Large intestine (tissue), 3 donors: ENCODE data around the gene SLC24A5. TPM values are rescaled to one million over a fixed set of nuclear protein-coding genes. Genes with fewer than 3 reads are reported as not detected.
A peak's percentile ranks its signal among the peaks of the same experiment; 100 is the strongest.

ENCODE experiments used
- DNase-seq, 2 donors: peaks; one replicate each; pipeline versions ENCODE4 v3.0.0 to v3.0.0-alpha.2; 2013
- H3K27ac ChIP-seq: one replicate; pipeline ENCODE4 v1.5.1; 2013; ENCODE audit warnings: low read length
- H3K27me3 ChIP-seq: 2 replicates; pipeline ENCODE4 v1.6.1; 2013; ENCODE audit warnings: low read length; ENCODE audit not compliant: control insufficient read depth, insufficient read depth
- H3K36me3 ChIP-seq: 2 replicates; pipeline ENCODE4 v1.6.1; 2013; ENCODE audit warnings: low read length; ENCODE audit not compliant: control insufficient read depth, insufficient read depth
- H3K4me1 ChIP-seq: one replicate; pipeline ENCODE4 v1.6.1; 2013; ENCODE audit warnings: low read length; ENCODE audit not compliant: control insufficient read depth, insufficient read depth
- H3K4me3 ChIP-seq: one replicate; pipeline ENCODE4 v1.5.1; 2013; ENCODE audit warnings: low read length
- H3K9me3 ChIP-seq: one replicate; pipeline ENCODE4 v1.6.1; 2013; ENCODE audit warnings: mild to moderate bottlenecking, low read depth, low read length, moderate library complexity; ENCODE audit not compliant: control insufficient read depth
- WGBS: methylation state at CpG from one replicate; pipeline ENCODE4 v1.1.5; 2013; ENCODE audit warnings: low lambda C conversion rate; ENCODE audit not compliant: insufficient coverage; 5-methylcytosine and 5-hydroxymethylcytosine counted together
- polyA plus RNA-seq: library from polyadenylated mRNA; unstranded; fragments of 120-200 nt; gene quantifications from one replicate; pipeline ENCODE4 v1.2.1, GENCODE V29; 2013

Gene SLC24A5
- polyA plus RNA-seq, 1 donor = not detected

DNA sequence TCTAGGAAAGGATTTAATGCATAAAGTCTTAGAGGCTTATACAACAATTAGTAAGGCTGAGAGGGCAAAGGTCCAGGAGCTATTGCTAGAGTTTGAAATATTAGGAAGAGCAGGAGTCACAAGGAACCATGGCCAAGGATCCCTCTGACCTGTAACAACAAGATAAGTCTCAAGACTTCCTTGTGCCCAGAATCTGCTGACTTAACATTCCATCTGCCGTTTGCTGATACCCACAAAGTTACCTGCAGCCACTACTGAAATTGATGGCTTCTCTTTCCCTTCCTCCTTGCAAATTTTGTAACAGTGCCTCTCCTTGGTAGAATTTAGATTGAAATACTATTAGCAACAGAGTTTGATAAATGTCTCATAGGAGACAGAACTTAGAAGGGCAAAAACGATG is 62.0 kb downstream of the SLC24A5 start:
- H3K36me3 ChIP-seq = no peaks in the 10 kb centered on the region
- no peaks in the 10 kb centered on the region for H3K9me3 ChIP-seq
- peaks cover 8% of the 10 kb centered on the region for H3K27me3 ChIP-seq
- H3K4me1 ChIP-seq = no peaks in the 10 kb centered on the region
- 80% methylated on average over 1 of the region's 2 CpGs for WGBS
- DNase-seq = peak; percentile 12 to 35
- H3K27ac ChIP-seq = no peak overlapping the region
- H3K4me3 ChIP-seq = no peak overlapping the region

DNA sequence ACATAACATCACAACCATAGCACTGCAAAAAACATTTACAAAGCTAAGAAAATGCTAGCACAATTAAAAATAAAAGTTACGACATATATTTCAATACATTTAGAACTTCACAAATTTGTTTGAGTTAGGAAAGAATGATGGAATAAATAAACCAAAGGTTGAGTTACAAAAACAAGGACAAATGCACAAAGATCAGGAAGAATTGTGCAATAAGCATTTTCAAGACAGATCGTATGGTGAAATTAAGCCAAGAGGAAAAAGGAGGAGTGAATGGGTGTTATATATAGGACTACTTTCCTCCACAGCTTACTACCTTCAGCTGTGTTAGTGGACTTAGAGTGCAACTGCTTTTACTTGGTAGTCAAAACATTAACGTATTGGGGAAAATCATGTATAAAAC is 64.7 kb downstream of the SLC24A5 start:
- no peaks in the 10 kb centered on the region for H3K9me3 ChIP-seq
- 92% methylated on average over 3 of the region's 3 CpGs for WGBS
- no peak overlapping the region for H3K4me3 ChIP-seq
- H3K36me3 ChIP-seq = no peaks in the 10 kb centered on the region
- H3K27me3 ChIP-seq = peaks cover 3% of the 10 kb centered on the region
- no peak overlapping the region for H3K27ac ChIP-seq
- no peak for DNase-seq
- no peaks in the 10 kb centered on the region for H3K4me1 ChIP-seq

DNA sequence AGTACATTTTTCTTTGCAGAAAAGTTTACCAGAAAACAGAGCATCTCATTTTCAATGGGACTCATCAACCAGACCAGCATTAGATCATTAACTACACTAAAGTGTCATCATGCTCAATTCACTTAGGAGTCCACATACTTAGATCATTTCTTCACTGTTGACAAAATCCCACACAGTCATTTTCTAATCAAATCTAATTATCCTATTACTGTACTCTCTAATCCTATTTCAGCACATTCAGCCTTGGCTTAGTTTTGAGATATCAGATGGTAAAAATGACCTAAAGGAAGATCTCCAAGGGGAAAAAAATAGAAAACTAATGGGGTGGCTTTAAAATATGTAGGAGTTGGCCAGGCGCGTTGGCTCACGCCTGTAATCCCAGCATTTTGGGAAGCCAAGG is 65.5 kb downstream of the SLC24A5 start:
- Histone ChIP-seq H3K4me1 (no peaks in the 10 kb centered on the region), H3K27ac (no peak overlapping the region), H3K27me3 (peaks cover under 1% of the 10 kb centered on the region), H3K36me3 (no peaks in the 10 kb centered on the region), H3K9me3 (no peaks in the 10 kb centered on the region), H3K4me3 (no peak overlapping the region)
- no peak for DNase-seq
- 100% methylated on average over 3 of the region's 3 CpGs for WGBS

DNA sequence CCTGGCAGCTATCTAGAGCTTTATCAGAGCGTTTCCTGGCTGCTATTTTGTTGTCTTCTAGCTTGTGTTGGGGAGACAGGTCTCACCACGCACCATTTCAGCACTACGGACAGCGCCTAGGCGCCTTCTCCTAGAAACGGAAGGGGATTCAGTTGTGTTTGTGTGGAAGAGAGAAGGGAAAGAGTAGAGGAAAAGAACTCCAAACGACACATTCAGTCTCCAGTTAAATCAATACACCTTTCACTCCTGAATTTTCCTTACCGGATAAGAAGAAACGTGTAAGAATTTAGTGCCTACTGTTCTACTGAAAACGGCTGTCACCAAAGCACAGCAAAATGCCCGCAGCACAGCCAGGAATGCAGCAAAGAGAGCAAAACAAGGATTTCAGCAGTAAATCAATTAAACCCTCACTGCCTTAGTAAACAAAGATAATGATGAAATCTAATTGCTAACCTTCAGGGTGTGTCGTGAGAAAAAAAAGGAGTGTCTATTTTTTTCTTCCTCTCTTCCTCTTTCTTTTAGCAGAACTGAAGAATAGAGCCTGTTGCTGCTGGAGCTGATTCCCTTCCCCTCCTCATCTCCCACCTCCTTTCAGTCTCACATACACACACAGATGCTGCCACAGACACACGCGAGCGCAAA is 70.3 kb downstream of the SLC24A5 start:
- peak overlapping the region; percentile 20 for H3K27ac ChIP-seq
- peak overlapping the region; percentile 24 for H3K4me3 ChIP-seq
- WGBS = no CpG with 5 or more reads among the region's 15 CpGs
- peak; percentile 56 to 65 for DNase-seq
- H3K27me3 ChIP-seq = peaks cover 12% of the 10 kb centered on the region
- no peaks in the 10 kb centered on the region for H3K9me3 ChIP-seq
- H3K4me1 ChIP-seq = no peaks in the 10 kb centered on the region
- H3K36me3 ChIP-seq = no peaks in the 10 kb centered on the region

DNA sequence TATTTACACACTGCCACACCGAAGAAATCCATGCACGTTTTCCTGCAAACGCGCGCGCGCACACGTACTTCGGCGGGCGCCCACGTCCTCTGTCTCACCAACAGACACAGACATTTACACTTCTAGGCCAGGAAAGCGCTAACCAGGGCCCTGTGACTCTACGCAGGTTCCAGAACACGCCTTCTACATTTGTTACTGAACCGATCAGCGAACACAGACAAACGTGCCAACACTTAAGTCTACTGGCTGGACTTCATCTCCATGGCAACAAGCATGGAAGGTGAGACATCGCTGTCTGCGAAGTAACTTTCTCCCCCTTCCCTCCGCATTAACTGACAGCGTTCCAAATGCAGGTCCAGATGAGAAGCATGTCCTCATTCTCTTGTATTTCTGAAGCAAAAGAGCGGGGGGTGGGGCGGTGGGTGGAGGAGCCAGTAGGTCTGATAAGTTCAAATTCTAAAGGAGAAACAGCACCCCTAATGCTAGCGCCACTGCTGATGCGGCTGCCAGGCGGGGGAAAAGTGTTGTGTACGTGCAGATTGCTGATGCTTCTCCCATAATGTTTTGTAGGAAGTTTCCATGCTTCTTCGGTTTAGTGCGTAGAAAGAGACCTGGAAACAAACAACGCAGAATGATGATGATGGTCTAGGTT is 70.9 kb downstream of the SLC24A5 start, which contains the start of gene CTXN2:
Gene CTXN2, plus strand, starts transcription at position 92 of the 652 bp plus-strand sequence. CDS start 9,636 bp downstream, outside the sequence.
- no peaks in the 10 kb centered on the region for H3K4me1 ChIP-seq
- no CpG with 5 or more reads among the region's 31 CpGs for WGBS
- peak within 1 kb of the TSS; percentile 24 for H3K4me3 ChIP-seq
- H3K27me3 ChIP-seq = peaks cover 12% of the 10 kb centered on the region
- peak; percentile 1 to 18 for DNase-seq
- H3K9me3 ChIP-seq = no peaks in the 10 kb centered on the region
- no peaks in the 10 kb centered on the region for H3K36me3 ChIP-seq
- H3K27ac ChIP-seq = peak within 1 kb of the TSS; percentile 20

Other genes with a start within 250 kb of the SLC24A5 start
- 28.8 TPM for gene MYEF2, start 57.3 kb downstream of the SLC24A5 start, polyA plus RNA-seq
- 0.10 TPM for gene CTXN2, start 70.7 kb downstream of the SLC24A5 start, polyA plus RNA-seq
- 0.10 TPM for gene SLC12A1, start 85.3 kb downstream of the SLC24A5 start, polyA plus RNA-seq
- 112 TPM for gene DUT, start 210.4 kb downstream of the SLC24A5 start, polyA plus RNA-seq